NCI-H2227 treated with DMSO at 0.1 percent for 48 hours (cell line): ENCODE measurements around the gene NPHP4.
"Not testable (repeated sequence)": the region's sequence is repeated elsewhere in the genome, so short reads cannot be mapped to it uniquely, and the experiment has no call there.

Experiments used
- DNase-seq: peaks from one replicate; lab custom pipeline; 2025; lab: John Stamatoyannopoulos, UW

Gene NPHP4

DNA sequence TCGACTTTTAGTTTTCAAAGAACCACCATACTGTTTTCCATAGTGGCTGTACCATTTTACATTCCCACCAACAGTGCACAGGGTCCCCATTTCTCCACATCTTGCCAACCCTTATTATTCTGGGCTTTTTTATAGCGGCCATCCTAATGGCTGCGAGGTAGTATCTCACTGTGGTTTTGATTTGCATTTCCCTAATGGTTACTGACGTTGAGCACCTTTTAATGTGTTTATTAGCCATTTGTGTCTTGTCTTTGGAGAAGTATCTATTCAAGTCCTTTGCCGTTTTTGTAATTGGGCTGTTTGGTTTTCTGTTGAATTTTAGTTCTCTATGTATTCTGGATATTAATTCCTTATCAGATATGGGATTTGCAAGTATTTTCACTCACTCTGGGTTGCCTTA lies 31.1 kb upstream of the NPHP4 start:
- no peak for DNase-seq

DNA sequence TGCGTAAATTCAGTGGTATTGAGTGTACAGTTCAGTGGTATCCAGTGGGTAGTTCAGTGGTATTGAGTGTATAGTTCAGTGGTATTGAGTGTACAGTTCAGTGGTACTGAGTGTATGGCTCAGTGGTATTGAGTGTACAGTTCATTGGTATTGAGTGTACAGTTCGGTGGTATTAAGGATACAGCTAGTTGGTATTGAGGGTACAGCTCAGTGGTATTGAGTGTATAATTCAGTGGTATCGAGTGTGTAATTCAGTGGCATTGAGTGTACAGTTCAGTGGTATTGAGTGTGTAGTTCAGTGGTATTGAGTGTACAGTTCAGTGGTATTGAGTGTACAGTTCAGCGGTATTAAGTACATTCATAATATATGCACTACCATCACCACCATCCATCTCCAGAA lies 30.0 kb upstream of the NPHP4 start:
- DNase-seq = no peak

DNA sequence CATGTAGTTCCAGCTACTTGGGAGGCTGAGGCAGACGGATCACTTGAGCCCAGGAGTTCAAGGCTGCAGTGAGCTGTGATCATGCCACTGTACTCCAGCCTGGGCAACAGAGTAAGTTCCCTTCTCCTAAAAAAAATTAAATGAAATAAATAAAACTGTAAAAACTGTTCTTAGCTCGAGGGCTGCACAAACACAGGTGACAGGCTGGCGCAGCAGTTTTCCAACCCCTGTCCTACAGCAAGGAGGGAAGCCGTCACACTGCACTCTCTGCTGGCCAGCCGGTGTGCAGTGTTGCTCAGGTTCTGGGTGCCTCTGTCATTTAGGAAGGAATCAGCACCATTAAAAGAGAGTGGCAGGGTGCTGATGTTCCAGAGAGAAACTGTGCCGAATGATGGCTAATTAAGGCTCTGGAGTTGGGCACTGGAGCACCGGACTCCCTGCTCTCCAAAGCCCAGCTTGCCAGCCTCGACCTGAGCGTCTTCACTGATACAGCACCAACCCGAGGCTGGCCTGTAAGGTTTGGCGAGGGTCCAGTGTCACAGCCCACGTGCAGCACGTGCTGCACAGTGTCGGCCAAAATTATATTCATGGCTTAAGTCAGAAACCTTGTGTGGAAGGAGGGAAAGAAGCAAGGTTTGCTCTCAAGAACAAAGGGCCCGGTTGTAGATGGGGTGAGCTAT lies 27.1 kb upstream of the NPHP4 start:
- DNase-seq = no peak

DNA sequence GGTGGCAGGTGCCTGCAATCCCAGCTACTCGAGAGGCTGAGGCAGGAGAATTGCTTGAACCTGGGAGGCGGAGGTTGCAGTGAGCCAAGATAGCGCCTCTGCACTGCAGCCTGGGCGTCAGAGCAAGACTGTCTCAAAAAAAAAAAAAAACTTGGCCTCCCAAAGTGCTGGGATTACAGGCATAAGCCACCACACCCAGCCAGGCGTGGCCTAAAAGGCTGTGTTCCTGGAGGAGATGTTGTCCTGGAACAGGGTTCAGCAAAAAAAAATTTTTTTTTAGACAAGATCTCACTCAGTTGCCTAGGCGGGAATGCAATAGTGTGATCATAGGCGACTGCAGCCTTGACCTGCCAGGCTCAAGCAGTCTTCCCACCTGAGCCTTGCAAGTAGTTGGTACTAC lies 25.4 kb upstream of the NPHP4 start:
- DNase-seq = not testable (repeated sequence)

DNA sequence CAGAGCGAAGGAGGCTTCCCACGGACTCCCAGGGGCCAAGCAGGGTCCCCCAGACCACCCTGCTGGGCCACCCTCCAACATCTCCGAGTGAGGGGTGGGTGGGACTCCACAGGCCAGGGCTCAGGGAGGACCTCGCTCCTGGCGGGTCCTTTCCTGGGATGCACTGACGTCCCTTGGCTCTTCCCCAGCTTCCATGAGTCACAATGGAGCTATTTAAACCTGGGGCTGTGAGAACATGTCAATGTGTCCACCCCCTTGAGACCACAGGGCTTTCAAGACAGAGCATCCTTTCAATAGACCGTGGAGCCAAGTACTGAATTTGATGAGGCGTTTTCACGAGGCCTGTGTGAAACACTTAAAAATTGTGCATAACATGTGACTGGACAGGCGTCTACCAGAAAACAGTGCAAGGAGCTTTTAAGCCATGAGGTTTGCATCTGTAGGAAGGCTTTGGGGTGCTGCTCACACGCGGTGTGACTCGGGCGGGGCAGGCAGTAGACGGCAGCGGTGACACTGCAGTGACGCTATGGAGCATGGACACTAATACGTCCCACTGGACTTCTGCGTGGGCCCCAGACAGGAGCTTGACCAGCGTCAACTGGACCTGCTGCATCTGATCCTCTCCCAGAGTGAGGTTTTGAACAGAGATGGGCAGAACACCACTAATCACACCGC lies 24.1 kb upstream of the NPHP4 start:
- DNase-seq = no peak

DNA sequence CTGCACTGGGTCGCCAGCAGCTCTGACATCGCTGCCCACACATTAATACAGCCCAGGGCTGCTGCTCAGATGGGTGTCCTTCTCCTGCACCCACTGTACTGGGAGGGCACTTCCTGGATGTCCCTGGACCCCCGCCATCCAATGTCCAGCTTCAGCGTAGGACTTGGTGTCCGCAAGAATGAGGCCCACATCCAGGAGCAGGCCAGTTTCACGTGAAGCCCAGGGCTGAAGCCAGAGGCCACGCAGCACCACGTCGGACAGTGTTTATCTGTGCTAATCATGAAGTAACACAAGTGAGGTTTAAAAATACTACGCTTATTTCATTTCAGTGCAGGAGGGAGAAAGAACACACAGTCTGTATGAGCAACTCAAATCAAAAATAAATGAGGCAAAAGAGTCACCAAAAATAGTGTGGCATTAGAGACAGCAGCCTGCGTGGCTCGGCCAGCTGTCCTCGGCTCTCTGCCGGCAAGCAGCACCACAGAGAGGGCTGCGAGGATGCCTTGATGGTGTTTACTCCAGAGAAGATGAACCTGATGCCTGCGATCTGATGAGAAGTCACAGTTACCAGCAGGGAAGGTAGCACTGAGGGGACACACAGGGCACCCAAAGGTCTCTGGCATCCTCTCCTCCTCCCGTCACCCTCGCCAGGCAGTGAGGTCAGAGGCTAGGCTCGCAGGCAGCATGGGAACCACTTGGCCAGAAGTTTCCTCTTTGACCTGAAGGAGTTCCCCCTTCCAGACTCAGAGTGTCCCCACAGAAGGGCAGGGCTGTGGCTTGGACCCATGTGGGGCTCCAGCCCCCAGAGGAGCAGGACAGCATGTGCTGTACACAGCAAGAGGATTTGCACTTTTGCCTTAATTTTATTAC lies 22.1 kb upstream of the NPHP4 start:
- DNase-seq = no peak

DNA sequence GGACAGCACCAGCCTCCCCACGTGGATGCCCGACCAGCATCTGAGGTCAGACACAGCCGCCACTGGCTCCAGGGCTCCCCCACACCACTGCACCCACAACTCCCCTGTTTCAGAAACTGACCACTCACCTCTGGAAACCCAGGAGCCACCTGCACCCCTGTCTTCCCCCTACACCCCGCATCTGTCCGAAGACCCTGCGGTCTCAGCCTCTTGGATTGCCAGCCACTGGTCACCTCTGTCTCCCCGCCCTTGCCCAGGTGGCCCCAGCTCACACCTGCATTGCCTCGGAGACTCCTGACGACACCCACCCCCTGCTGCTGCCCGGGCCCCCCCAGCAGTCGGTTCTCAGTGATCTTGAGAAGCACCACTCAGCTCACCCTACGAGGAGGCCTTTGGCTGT lies 21.3 kb upstream of the NPHP4 start:
- no peak for DNase-seq

DNA sequence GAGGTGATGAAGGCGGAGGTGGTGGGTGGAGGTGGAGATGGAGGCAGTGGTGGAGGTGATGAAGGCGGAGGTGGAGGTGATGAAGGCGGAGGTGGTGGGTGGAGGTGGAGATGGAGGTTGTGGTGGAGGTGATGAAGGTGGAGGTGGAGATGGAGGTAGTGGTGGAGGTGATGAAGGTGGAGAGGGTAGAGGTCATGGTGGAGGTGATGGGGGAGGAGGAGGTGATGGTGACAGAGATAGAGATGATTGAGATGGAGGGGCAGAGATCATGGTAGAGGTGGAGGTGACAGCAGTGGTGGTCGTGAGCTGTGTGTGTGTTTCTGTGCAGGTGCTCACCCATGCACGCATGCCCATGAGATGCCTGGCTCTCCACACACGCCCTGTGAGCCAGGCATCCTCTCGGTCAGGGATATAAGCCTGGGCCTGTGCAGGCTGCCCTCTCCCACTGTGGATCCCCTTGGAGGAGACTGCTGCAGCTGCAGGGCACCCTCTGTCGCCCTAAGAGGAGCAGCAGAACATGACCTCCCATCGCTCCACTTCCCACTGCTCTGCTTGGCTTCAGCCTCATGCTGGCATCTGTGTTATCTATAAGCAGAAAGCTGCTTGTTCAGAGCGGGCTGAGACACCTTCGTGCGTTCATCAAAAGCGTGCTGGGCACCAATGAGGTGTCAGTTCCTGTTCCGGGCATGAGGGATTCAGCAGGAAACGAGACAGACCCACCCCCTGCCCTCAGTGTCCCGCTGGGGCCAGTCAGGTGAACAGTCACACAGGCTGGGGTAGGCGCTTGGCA lies 20.5 kb upstream of the NPHP4 start:
- no peak for DNase-seq

DNA sequence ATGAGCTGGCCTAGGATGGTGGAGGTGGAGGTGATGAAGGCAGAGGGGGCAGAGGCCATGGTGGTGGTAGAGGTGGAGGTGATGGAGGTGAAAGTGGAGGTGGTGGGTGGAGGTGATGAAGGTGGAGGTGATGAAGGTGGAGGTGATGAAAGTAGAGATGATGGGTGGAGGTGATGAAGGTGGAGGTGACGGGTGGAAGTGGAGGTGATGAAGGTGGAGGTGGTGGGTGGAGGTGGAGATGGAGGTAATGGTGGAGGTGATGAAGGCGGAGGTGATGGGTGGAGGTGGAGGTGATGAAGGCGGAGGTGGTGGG lies 19.7 kb upstream of the NPHP4 start:
- DNase-seq = no peak

DNA sequence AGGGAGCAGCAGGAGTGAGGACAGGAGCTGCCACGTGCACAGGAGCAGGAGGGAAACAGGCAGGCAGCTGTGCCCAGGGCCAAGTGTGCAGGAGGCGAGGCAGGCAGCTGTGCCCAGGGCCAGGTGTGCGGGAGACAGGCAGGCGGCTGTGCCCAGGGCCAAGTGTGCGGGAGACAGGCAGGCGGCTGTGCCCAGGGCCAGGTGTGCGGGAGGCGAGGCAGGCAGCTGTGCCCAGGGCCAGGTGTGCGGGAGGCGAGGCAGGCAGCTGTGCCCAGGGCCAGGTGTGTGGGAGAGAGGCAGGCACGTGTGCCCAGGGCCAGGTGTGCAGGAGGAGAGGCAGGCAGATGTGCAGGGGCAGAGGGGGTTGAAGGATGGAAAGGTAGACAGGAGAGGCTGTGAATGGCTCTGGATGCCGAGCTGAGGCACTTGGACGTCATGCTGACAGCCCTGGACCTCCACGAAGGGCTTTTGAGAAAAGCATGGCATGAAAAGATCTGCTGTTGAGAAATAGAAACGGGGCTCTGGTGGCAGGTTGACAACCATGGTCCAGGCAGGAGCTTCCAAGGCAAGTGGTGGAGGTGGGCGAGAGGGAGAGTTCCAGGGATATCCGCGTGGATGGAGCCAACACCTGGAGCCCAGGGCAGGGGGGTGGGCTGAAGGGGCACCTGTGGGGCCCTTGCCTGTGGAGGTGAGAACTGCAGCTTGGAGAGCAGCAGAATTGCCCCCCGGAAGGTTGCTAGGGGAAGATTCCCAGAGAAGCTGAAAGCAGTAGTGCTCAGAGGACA lies 19.1 kb upstream of the NPHP4 start:
- no peak for DNase-seq

DNA sequence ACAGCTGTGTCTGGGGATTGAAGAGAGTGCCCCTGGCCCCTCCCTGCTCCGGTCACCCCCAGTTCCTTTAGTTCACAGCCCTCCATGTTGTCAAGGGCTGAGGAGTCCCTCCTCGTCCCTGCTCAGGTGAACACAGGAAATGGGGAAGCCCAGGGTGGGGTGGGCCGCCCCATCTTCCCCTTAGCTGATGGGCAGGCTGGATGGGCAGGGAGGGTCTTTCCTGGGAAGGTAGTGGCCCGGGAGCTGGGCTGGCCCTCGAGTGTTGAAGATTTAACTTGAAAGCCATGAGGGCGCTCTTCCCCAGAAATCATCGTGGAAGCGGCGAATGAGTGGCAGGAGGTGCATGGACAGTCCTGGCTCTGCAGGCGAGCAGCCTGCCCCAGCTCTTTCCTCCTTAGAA lies 18.3 kb upstream of the NPHP4 start:
- no peak for DNase-seq

DNA sequence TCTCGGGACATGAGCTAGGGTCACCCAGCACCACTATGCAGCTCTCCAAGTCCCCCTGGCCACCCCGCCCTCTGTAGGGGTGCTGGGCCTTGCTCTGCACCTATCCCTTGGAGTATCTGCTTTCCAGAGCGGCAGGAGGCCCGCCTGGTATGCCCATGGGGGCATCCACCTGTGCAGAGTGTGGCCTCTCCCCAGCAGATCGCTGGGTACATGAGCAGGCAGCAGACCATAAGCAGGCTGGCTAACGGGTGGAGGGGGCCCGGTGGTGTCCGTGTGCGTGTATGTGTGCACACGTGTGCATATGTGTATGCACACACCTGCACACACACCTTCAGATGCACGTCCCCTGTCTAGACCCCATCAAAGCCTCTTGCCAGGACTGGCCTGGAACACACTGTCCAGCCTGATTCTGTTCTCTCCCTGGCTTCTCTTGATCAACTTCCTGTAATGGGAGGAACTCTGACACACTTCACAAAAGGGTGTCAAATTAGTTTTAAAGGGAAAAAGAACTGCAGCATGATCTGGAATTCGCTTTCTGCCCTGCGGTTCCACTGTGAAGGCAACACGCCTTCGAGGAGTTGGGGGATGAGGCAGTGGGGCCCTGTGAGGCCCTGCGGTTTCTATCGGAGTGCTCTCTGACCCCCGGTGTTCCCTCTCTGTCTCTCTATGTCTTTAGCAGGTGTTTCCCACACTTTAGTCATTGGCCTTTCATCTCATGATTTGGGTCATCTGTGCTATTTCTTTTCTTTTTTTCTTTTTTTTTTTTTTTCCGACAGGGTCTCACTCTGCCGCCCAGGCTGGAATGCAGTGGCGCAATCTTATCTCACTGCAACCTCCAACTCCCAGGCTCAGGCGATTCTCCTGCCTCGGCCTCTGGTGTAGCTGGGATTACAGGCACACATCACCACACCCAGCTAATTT lies 17.2 kb upstream of the NPHP4 start:
- no peak for DNase-seq

DNA sequence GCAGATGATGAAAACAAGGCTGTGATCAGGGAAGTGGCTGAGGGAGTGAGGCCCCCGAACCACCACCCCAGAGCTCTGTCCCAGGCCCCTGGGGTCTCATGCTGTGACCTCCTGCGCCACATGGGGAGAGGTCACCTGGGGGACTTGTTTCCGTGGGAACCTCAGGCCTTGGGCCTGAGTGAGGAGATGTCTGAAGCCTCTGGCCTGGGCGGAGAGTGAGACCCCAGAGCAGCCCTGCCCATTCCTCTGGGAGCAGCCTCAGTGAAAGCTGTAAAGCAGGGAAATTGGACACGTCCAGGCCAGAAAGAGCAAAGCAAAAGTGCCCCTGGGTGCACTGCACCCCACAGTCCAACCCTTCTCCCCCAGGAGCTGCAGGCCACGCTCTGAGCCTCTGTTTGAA lies 16.5 kb upstream of the NPHP4 start:
- no peak for DNase-seq

DNA sequence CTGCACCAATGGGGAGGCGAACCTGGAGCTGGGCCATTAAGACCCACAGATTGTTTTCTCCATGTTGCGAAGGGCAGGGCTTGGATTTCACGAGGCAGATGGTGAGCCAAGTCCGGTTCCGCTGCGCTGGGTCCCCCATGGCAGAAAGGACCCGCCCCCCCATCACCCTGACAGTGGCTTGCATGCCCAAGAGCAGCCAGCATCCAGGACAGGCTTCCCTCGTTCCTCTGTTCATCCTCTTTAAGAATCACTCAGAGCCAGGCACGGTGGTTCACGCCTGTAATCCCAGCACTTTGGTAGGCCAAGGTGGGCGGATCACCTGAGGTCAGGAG lies 15.8 kb upstream of the NPHP4 start:
- DNase-seq = no peak

DNA sequence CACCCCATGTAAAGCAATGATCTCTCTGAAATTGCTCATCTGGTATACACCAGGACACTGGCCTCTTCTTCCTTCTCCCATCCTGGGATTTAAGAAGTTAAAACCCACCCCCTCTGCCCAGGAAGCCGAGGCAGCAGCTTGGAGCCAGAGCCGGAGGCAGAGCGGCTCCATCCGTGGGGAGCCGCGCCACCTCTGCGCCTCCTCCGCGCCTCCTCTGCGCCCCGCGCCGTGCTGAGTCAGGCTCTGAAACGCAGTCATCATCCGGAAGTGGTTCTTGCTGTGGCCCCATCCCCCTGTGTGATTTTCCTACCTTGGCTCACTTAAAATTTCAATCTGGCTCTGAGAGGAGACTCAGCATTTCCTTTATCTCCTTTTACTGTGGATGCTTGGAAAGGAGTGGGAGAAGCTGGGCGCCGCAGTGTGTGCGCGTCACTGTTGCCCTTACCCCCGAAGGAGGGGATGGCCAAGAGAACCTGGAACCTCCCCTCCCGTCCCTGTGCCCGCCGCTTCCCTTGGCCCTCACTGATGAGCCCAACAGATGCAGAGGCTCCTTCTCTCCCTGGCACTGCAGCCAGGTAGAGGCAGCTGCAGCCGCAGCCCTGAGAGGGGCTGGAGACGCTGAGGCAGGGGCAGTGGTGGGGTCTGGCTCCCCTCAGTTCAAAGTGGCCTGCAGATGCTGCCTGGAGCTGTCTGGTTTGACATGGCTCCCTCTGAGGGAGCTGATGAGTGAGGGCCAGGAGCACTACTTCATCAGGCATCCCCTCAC lies 15.3 kb upstream of the NPHP4 start:
- peak; percentile 27 for DNase-seq

DNA sequence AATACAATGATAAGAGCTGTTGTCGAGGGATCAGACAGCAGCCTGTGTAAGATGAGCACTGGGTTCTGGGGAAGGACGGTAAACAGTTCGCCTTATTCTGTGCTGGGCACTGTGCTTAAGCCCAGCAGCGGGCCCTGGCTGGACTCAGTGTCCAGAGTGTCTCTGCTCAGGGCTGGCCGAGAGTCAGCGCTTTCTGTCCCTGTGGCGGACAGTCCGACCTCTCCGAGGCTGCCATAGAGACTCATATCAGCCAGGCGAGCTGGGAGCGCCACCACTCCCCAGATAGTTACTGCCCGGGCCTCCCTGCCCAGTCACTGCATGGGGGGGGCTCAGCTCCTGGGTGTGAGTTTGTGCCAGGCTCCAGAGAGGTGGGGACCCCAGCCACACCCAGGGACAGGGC lies 14.7 kb upstream of the NPHP4 start:
- DNase-seq = no peak

DNA sequence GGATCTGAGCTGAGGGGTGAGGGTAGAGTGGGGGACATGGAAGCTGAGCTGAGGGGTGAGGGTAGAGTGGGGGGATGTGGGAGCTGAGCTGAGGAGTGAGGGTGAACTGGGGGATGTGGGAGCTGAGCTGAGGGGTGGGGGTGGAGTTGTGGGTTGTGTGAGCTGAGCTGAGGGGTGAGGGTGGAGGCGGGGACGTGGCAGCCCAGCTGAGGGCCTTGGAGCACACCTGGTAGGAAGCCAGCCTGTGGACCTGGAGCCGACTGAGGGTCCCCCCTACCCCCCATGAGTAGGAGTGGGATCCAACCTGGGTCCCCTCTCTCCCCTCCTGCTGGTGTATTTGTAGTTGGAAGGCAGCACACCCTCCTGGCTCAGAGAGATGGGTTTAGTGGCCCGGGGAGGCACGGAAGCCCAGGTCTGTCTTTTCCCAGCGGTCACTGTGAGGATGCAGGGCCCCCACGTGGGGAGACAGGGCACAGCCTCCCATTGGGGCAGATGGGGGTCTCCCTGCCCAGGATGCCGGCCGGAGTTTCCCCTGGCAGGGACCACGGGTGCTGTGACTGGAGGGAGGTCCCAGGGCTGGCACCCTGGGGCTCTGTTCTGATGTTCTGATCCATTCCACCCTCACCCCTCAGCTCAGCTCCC lies 13.2 kb upstream of the NPHP4 start:
- peak; percentile 27 for DNase-seq

DNA sequence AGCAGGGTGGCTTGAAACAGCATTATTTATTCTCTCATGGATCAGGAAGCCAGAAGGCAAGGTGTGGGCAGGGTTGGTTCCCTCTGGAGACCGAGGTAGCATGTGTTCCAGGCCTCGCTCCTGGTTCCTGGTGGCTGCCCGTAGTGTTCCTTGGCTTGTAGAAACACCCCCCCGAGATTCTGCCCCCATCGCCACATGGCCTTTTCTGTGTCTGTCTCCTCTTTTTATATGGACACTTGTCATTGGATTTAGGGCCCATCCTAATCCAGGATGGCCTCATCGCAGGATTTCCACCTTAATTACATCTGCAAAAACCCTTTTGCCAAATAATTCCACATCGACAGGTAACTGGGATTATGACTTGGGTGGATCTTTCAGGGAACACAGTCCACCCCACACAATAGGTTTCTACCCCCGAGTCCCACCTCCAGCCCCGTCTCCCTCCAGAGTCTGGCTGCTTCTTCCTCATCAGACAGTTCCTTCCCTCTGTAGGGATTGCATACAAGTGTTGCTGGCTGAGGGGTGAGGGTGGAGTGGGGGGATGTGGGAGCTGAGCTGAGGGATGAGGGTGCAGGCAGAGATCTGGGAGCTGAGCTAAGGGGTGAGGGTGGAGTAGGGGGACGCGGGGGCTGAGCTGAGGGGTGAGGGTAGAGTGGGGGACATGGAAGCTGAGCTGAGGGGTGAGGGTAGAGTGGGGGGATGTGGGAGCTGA lies 12.3 kb upstream of the NPHP4 start:
- no peak for DNase-seq
